ENCODE results near the gene KLHL17. TPM values are rescaled to one million over a fixed set of nuclear protein-coding genes. Genes with fewer than 3 reads are reported as not detected.
A peak's percentile ranks its signal among the peaks of the same experiment; 100 is the strongest.

The KLHL17 gene
- total RNA-seq, 4 donors from 2014 or later = 3.7 to 10.8 (median 6.2) TPM

DNA sequence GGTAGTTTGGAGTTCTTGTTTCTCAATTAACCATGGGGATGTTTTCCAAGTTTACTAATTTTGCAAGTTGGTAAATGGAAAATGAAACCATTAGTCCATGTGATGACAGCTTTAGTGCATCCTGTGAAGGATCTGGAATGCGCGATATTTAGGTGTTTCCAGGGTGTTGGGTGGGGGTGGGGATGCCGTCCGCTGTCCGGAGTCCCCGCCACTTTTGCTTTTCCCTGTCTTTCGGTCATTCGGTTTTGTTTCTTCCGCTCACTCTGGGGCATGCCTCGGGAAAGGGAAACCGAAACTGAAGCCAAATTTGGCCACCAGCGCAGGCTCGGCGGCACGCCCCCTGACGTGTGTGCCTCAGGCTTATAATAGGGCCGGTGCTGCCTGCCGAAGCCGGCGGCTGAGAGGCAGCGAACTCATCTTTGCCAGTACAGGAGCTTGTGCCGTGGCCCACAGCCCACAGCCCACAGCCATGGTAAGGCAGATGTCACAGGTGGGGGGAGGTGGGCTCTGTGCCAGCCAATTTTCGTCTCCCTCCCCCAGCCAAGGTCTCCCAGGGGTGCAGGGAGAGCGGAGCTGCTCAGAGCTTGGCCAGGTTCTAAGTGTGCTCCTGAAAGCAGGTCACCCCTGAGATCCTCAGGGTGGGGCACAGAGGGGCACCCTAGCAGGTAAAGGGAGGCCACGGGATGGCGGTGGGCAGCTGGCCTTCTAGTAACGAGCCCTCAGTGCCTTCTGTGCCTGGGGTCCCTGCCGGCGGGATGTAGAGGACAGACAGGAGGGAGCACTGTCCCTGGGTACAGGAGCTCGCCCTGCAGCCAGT lies 52.9 kb downstream of the KLHL17 start, which contains the start of gene ISG15:
TSS of gene ISG15 (plus strand) at position 393 of the 817 bp plus-strand sequence. CDS start at position 470, 77 bp downstream.
- peak within 1 kb of the TSS; percentile 85 to 93 (median 91) for H3K27ac ChIP-seq (replicated peaks in 1 of 4)
- intact Hi-C loops (cut with DNase I) = no loop called here

DNA sequence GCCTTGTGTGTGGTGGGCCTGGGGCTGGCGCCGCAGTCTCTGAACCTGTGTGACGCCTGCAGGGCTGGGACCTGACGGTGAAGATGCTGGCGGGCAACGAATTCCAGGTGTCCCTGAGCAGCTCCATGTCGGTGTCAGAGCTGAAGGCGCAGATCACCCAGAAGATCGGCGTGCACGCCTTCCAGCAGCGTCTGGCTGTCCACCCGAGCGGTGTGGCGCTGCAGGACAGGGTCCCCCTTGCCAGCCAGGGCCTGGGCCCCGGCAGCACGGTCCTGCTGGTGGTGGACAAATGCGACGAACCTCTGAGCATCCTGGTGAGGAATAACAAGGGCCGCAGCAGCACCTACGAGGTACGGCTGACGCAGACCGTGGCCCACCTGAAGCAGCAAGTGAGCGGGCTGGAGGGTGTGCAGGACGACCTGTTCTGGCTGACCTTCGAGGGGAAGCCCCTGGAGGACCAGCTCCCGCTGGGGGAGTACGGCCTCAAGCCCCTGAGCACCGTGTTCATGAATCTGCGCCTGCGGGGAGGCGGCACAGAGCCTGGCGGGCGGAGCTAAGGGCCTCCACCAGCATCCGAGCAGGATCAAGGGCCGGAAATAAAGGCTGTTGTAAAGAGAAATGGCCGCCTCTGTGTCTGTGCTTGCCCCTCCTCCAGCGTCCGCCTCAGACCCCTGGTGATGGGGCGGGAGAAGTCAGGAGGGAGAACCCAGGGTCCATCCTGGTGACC lies 53.7 kb downstream of the KLHL17 start:
- Histone ChIP-seq H3K9me3 (no peaks in the 10 kb centered on the region), H3K4me3 (peak overlapping the region; percentile 65 to 76 (median 68)), H3K27ac (replicated peaks in 1 of 4) (peak overlapping the region; percentile 85 to 93 (median 91)), H3K36me3 (no peaks in the 10 kb centered on the region), H3K27me3 (no peaks in the 10 kb centered on the region), H3K4me1 (peaks cover 18 to 35% (median 29%) of the 10 kb centered on the region in 4 donors)
- intact Hi-C loops (cut with DNase I) = no loop called here
- WGBS = 41% methylated on average over 5 of the region's 41 CpGs
- TF ChIP-seq, protein P1, sequence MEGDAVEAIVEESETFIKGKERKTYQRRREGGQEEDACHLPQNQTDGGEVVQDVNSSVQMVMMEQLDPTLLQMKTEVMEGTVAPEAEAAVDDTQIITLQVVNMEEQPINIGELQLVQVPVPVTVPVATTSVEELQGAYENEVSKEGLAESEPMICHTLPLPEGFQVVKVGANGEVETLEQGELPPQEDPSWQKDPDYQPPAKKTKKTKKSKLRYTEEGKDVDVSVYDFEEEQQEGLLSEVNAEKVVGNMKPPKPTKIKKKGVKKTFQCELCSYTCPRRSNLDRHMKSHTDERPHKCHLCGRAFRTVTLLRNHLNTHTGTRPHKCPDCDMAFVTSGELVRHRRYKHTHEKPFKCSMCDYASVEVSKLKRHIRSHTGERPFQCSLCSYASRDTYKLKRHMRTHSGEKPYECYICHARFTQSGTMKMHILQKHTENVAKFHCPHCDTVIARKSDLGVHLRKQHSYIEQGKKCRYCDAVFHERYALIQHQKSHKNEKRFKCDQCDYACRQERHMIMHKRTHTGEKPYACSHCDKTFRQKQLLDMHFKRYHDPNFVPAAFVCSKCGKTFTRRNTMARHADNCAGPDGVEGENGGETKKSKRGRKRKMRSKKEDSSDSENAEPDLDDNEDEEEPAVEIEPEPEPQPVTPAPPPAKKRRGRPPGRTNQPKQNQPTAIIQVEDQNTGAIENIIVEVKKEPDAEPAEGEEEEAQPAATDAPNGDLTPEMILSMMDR (IDR thresholded peaks at IDR 0.05) = no peak
- TF ChIP-seq EP300 (IDR thresholded peaks at IDR 0.05) (no peak), POLR2AphosphoS5 (IDR thresholded peaks at IDR 0.05) (no peak), POLR2A (IDR thresholded peaks at IDR 0.05; ENCODE audit: low read depth) (no peak)
- no peak for DNase-seq (ENCODE audit: extremely low spot score)

More for the DNA sequence above, 52.9 kb downstream of the KLHL17 start, which contains the start of gene ISG15:
- Histone ChIP-seq H3K9me3 (no peaks in the 10 kb centered on the region), H3K4me3 (peak within 1 kb of the TSS; percentile 65 to 76 (median 68)), H3K27me3 (no peaks in the 10 kb centered on the region), H3K4me1 (peaks cover 18 to 28% (median 24%) of the 10 kb centered on the region in 4 donors), H3K36me3 (no peaks in the 10 kb centered on the region)
- 6% methylated on average over 21 of the region's 30 CpGs for WGBS
- TF ChIP-seq, protein P1 (IDR thresholded peaks at IDR 0.05) = peak in 1 of 3 experiments; percentile 23
- TF ChIP-seq POLR2A (IDR thresholded peaks at IDR 0.05; ENCODE audit: low read depth) (no peak), POLR2AphosphoS5 (IDR thresholded peaks at IDR 0.05) (peak; percentile 94 to 99), EP300 (IDR thresholded peaks at IDR 0.05) (no peak)
- peak; percentile 98 for DNase-seq (ENCODE audit: extremely low spot score)

DNA sequence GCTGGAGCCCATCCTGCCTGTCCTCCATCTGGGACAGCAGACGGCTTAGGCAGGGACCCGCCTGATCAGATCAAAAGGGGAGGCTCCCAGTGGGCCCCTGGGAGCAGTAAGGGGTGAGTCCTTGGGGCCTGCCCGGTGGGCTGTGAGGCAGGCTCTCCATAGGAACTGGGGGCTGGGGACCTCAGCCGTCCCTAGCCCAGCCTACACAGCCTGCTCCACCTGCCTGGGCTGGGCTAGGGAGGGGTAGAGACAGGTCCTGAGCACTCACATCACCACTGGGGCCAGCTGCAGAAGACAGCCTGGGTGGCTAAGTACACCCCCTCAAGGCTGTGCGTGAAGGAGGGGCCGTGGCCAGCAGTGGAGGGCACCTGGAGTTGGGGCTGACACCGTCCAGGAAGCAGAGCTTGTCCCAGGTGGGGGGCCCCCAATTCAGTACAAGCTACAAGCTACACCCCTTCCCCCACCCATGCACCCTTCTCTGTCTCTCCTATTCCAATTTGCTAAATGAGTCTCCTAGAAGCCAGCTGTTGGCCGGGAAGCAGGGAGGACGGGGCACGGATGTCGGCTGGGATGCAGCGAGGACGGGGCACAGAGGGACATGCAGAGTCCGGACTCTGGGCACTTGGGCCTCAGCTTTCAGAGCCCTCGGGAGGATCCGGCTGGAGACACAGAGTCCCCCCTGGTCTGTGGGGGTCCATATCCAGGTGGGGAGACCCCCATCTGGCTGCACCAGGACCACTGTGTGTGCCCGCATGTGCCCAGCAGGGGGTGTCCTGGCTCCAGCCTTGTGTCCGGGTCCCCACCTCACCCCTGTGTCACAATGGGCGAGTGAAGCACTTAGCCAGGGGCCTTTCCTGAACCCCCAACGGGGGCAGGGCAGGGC lies 54.7 kb downstream of the KLHL17 start:
- no peaks in the 10 kb centered on the region for H3K9me3 ChIP-seq
- no peaks in the 10 kb centered on the region for H3K27me3 ChIP-seq
- H3K4me3 ChIP-seq = peak overlapping the region in 2 of 4 donors; percentile 65 to 66
- DNase-seq (ENCODE audit: extremely low spot score) = no peak
- 86% methylated on average over 16 of the region's 20 CpGs for WGBS
- TF ChIP-seq POLR2AphosphoS5 (IDR thresholded peaks at IDR 0.05) (no peak), EP300 (IDR thresholded peaks at IDR 0.05) (no peak), POLR2A (IDR thresholded peaks at IDR 0.05; ENCODE audit: low read depth) (no peak)
- TF ChIP-seq, protein P1 (IDR thresholded peaks at IDR 0.05) = peak in 2 of 3 experiments; percentile 16 to 30
- no peaks in the 10 kb centered on the region for H3K36me3 ChIP-seq
- peak overlapping the region; percentile 85 to 93 (median 91) for H3K27ac ChIP-seq (replicated peaks in 1 of 4)
- peaks cover 18 to 36% (median 31%) of the 10 kb centered on the region in 4 donors for H3K4me1 ChIP-seq
- intact Hi-C loops (cut with DNase I) = no loop called here

Small RNA genes within 50 kb of the gene (small RNA-seq; reads per million reads assigned to genes)
- 0 reads per million in 3 donors for gene AL645608.3
- gene AL645608.4 = 0 reads per million in 3 donors

Other genes starting within 250 kb of the KLHL17 start
- gene SAMD11, start 36.7 kb upstream of the KLHL17 start, total RNA-seq = 10 to 100 TPM in 2 of 4 donors, 1 to 10 TPM in 2; 6.2 to 28.8 (median 13.9) TPM
- gene NOC2L, start 1.3 kb upstream of the KLHL17 start, total RNA-seq = 10 to 100 TPM; 35.3 to 54.1 (median 47.5) TPM
- gene PLEKHN1, start 5.9 kb downstream of the KLHL17 start, total RNA-seq = under 1 TPM in 3 of 4 donors, not detected in 1; 0.17 to 0.50 (median 0.19) TPM
- under 1 TPM; 0.11 to 0.50 (median 0.30) TPM for gene PERM1, start 21.5 kb downstream of the KLHL17 start, total RNA-seq
- gene HES4, start 39.5 kb downstream of the KLHL17 start, total RNA-seq = 10 to 100 TPM; 37.8 to 90.4 (median 65.0) TPM
- gene ISG15, start 52.9 kb downstream of the KLHL17 start, total RNA-seq = 10 to 100 TPM; 39.4 to 74.9 (median 41.1) TPM
- gene AGRN, start 59.5 kb downstream of the KLHL17 start, total RNA-seq = 10 to 100 TPM; 17.0 to 31.6 (median 22.6) TPM
- not detected for gene RNF223, start 113.7 kb downstream of the KLHL17 start, total RNA-seq
- gene C1orf159, start 155.5 kb downstream of the KLHL17 start, total RNA-seq = 10 to 100 TPM in 1 of 4 donors, 1 to 10 TPM in 3; 4.2 to 11.9 (median 8.5) TPM
- gene TTLL10, start 213.3 kb downstream of the KLHL17 start, total RNA-seq = under 1 TPM in 1 of 4 donors, not detected in 3; 0.17 TPM
- under 1 TPM in 2 of 4 donors, not detected in 2; 0.29 to 0.66 TPM for gene TNFRSF18, start 246.0 kb downstream of the KLHL17 start, total RNA-seq